Raji (cell line): ENCODE results near the gene NAA15.

Source experiments
- POLR2A ChIP-seq: IDR thresholded peaks from 2 replicates; pipeline ENCODE4 v1.6.1; 2011; ENCODE audit warnings: low read depth, low read length, control low read depth; ENCODE audit not compliant: insufficient read depth

Gene NAA15

GRCh38 chr4:139401368-139401767 lies 100.1 kb downstream of the NAA15 start:
- TF ChIP-seq POLR2A: no peak

- no peak for TF ChIP-seq POLR2A
Measured at GRCh38 chr4:139402436-139402835, 101.1 kb downstream of the NAA15 start.

GRCh38 chr4:139403462-139403861 lies 102.2 kb downstream of the NAA15 start:
- TF ChIP-seq POLR2A: no peak

- no peak for TF ChIP-seq POLR2A
Measured at GRCh38 chr4:139410312-139410711, 109.0 kb downstream of the NAA15 start.

GRCh38 chr4:139416073-139416673 lies 114.9 kb downstream of the NAA15 start:
- TF ChIP-seq POLR2A: no peak

- no peak for TF ChIP-seq POLR2A
Measured at GRCh38 chr4:139419388-139419914, 118.1 kb downstream of the NAA15 start.

- TF ChIP-seq POLR2A: no peak
Measured at GRCh38 chr4:139420652-139421051, 119.3 kb downstream of the NAA15 start.

GRCh38 chr4:139436122-139436521 lies 134.8 kb downstream of the NAA15 start:
- no peak for TF ChIP-seq POLR2A

GRCh38 chr4:139438141-139438540 lies 136.8 kb downstream of the NAA15 start:
- TF ChIP-seq POLR2A: no peak

- no peak for TF ChIP-seq POLR2A
Measured at GRCh38 chr4:139441029-139441428, 139.7 kb downstream of the NAA15 start.

GRCh38 chr4:139443661-139444060 lies 142.4 kb downstream of the NAA15 start:
- no peak for TF ChIP-seq POLR2A

- no peak for TF ChIP-seq POLR2A
Measured at GRCh38 chr4:139450586-139450985, 149.3 kb downstream of the NAA15 start.

- TF ChIP-seq POLR2A: no peak
Measured at GRCh38 chr4:139451997-139452396, 150.7 kb downstream of the NAA15 start.

- no peak for TF ChIP-seq POLR2A
Measured at GRCh38 chr4:139453041-139453370, 151.7 kb downstream of the NAA15 start.

GRCh38 chr4:139453371-139454110 lies 152.2 kb downstream of the NAA15 start:
- TF ChIP-seq POLR2A: peak; percentile 91
